ENCODE measurements around the gene CPVL. TPM values are rescaled to one million over a fixed set of nuclear protein-coding genes. Genes with fewer than 3 reads are reported as not detected.
A peak's percentile ranks its signal among the peaks of the same experiment; 100 is the strongest.

CPVL gene
- total RNA-seq, 1 experiment from 2014 or later = not detected

- DNase-seq (ENCODE audit: low spot score) = peak; percentile 24
Measured at GRCh38 chr7:28958235-28958979, 187.9 kb downstream of the CPVL start, which contains the start of gene TRIL. Gene TRIL (minus strand): TSS chr7:28958330. CDS start chr7:28958046, 284 bp downstream.

GRCh38 chr7:28957751-28958234 is 188.5 kb downstream of the CPVL start:
- DNase-seq (ENCODE audit: low spot score) = no peak
- in situ Hi-C loops (cut with HindIII; ENCODE audit: low sequenced_read_pairs) = no loop called here

More at GRCh38 chr7:28958235-28958979, 187.9 kb downstream of the CPVL start, which contains the start of gene TRIL:
- in situ Hi-C loops (cut with HindIII; ENCODE audit: low sequenced_read_pairs) = no loop called here

- DNase-seq (ENCODE audit: low spot score) = peak; percentile 11
- in situ Hi-C loops (cut with HindIII; ENCODE audit: low sequenced_read_pairs) = no loop called here
Measured at GRCh38 chr7:28957064-28957750, 189.1 kb downstream of the CPVL start.

GRCh38 chr7:28956608-28957063 is 189.7 kb downstream of the CPVL start:
- DNase-seq (ENCODE audit: low spot score) = peak; percentile 30
- in situ Hi-C loops (cut with HindIII; ENCODE audit: low sequenced_read_pairs) = no loop called here

GRCh38 chr7:28955718-28956607 is 190.4 kb downstream of the CPVL start:
- DNase-seq (ENCODE audit: low spot score) = peak; percentile 20
- in situ Hi-C loops (cut with HindIII; ENCODE audit: low sequenced_read_pairs) = no loop called here

GRCh38 chr7:28955356-28955717 is 191.0 kb downstream of the CPVL start:
- DNase-seq (ENCODE audit: low spot score) = no peak
- in situ Hi-C loops (cut with HindIII; ENCODE audit: low sequenced_read_pairs) = no loop called here

- DNase-seq (ENCODE audit: low spot score) = peak; percentile 5
- in situ Hi-C loops (cut with HindIII; ENCODE audit: low sequenced_read_pairs) = no loop called here
Measured at GRCh38 chr7:28954946-28955345, 191.4 kb downstream of the CPVL start.

GRCh38 chr7:28954471-28954870 is 191.9 kb downstream of the CPVL start:
- in situ Hi-C loops (cut with HindIII; ENCODE audit: low sequenced_read_pairs) = no loop called here
- no peak for DNase-seq (ENCODE audit: low spot score)

GRCh38 chr7:28953633-28954032 is 192.7 kb downstream of the CPVL start:
- in situ Hi-C loops (cut with HindIII; ENCODE audit: low sequenced_read_pairs) = no loop called here
- no peak for DNase-seq (ENCODE audit: low spot score)

Other genes starting within 250 kb of the CPVL start
- gene TRIL, start 188.2 kb downstream of the CPVL start, total RNA-seq (2014; rRNA removed; shearing (Covaris generic)) = not detected in 2 replicates
- not detected in 2 replicates for gene CHN2, start 48.2 kb upstream of the CPVL start, total RNA-seq (2014; rRNA removed; shearing (Covaris generic))